ENCODE measurements around the gene DCLK2. TPM values are rescaled to one million over a fixed set of nuclear protein-coding genes. Genes with fewer than 3 reads are reported as not detected.

DCLK2 gene
- total RNA-seq, 2 experiments from 2014 or later = not detected

DNA sequence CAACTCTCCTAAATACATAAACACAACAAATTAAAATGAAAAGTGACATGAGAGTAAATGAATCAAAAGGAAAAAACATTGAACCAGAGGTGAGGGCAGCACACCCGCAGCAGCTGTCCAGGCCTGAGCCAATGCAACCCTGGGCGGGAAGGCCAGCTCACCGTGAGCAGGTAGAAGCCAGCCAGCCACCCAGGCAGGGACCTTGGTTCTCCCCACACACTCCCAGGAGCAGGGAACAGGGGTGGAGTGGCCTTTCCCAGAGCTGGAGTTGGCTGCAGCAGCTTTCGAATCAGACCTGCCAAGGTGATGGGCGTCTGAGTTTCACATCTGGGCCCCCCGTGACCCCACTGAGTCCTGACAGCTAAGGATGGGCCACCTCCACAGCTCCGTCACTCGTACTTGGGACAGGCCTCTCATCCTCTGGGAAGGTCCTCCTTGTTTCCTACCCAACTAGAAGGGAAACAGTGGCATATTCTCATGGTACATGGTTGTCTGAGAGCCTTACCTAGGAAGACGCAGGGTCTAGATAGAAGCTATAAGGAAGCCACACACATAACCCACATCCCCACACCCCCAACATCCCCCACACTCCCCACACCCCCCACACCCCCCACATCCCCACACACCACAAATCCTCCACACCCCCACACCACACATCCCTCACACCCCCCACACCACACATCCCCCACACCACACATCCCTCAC lies 172.2 kb downstream of the DCLK2 start:
- no peak for DNase-seq
- Histone ChIP-seq H3K9me3 (ENCODE audit: control insufficient read depth in 1 of 2, insufficient read depth in 1 of 2, low read length in 2 of 2) (no peaks in the 10 kb centered on the region), H3K36me3 (ENCODE audit: insufficient read depth, low read length) (no peaks in the 10 kb centered on the region), H3K27ac (ENCODE audit: low read depth in 1 of 2, low read length in 2 of 2) (no peak overlapping the region), H3K27me3 (ENCODE audit: control insufficient read depth in 1 of 2, insufficient read depth in 2 of 2, low read length in 2 of 2) (no peaks in the 10 kb centered on the region), H3K4me3 (ENCODE audit: low read length) (no peak overlapping the region), H3K4me1 (ENCODE audit: insufficient read depth, low read length) (no peaks in the 10 kb centered on the region)
- Mint-ChIP-seq H3K36me3 (ENCODE audit: low read depth) (no peaks in the 10 kb centered on the region), H3K27me3 (peaks cover 4% of the 10 kb centered on the region), H3K27ac (no peak overlapping the region), H3K4me3 (no peak overlapping the region), H3K9me3 (no peaks in the 10 kb centered on the region), H3K4me1 (ENCODE audit: low read depth) (no peaks in the 10 kb centered on the region)
- ChIA-PET POLR2A (no interaction called here), CTCF (no interaction called here)
- TF ChIP-seq, protein P1, sequence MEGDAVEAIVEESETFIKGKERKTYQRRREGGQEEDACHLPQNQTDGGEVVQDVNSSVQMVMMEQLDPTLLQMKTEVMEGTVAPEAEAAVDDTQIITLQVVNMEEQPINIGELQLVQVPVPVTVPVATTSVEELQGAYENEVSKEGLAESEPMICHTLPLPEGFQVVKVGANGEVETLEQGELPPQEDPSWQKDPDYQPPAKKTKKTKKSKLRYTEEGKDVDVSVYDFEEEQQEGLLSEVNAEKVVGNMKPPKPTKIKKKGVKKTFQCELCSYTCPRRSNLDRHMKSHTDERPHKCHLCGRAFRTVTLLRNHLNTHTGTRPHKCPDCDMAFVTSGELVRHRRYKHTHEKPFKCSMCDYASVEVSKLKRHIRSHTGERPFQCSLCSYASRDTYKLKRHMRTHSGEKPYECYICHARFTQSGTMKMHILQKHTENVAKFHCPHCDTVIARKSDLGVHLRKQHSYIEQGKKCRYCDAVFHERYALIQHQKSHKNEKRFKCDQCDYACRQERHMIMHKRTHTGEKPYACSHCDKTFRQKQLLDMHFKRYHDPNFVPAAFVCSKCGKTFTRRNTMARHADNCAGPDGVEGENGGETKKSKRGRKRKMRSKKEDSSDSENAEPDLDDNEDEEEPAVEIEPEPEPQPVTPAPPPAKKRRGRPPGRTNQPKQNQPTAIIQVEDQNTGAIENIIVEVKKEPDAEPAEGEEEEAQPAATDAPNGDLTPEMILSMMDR (IDR thresholded peaks at IDR 0.05) = no peak
- no peak for ATAC-seq (ENCODE audit: poor library complexity)
- intact Hi-C loops (cut with DNase I, micrococcal nuclease) = no loop called here

DNA sequence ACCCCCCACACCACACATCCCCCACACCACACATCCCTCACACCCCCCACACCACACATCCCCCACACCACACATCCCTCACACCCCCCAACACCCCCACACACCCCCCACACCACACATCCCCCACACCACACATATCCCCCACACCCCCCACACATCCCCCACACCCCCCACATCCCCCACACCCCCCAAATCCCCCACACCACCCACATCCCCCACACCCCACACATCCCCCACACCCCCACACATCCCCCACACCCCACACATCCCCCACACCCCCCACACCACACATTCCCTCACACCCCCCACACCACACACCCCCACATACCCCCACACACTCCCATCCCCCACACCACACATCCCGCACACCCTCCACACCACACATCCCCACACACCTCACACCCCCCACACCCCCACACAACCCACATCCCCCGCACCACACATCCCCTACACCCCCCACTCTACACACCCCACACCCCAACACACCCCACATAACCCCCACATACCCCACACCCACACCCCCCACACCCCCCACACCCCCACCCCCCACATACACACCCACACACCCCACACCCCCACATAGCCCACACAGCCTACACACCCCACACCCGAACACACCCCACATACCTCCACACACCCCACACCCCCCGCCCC lies 172.9 kb downstream of the DCLK2 start:
- POLR2A ChIA-PET = no interaction called here
- Histone ChIP-seq H3K27me3 (ENCODE audit: control insufficient read depth in 1 of 2, insufficient read depth in 2 of 2, low read length in 2 of 2) (no peaks in the 10 kb centered on the region), H3K9me3 (ENCODE audit: control insufficient read depth in 1 of 2, insufficient read depth in 1 of 2, low read length in 2 of 2) (no peaks in the 10 kb centered on the region), H3K4me1 (ENCODE audit: insufficient read depth, low read length) (no peaks in the 10 kb centered on the region), H3K27ac (ENCODE audit: low read depth in 1 of 2, low read length in 2 of 2) (no peak overlapping the region), H3K4me3 (ENCODE audit: low read length) (no peak overlapping the region), H3K36me3 (ENCODE audit: insufficient read depth, low read length) (no peaks in the 10 kb centered on the region)
- TF ChIP-seq, protein P1 (IDR thresholded peaks at IDR 0.05) = no peak
- Mint-ChIP-seq H3K27ac (no peak overlapping the region), H3K36me3 (ENCODE audit: low read depth) (no peaks in the 10 kb centered on the region), H3K9me3 (no peaks in the 10 kb centered on the region), H3K27me3 (peaks cover 4% of the 10 kb centered on the region), H3K4me3 (no peak overlapping the region), H3K4me1 (ENCODE audit: low read depth) (no peaks in the 10 kb centered on the region)
- peak in 1 of 14 experiments; percentile 27 for DNase-seq
- CTCF ChIA-PET = no interaction called here
- intact Hi-C loops (cut with DNase I, micrococcal nuclease) = no loop called here
- ATAC-seq (ENCODE audit: poor library complexity) = no peak

DNA sequence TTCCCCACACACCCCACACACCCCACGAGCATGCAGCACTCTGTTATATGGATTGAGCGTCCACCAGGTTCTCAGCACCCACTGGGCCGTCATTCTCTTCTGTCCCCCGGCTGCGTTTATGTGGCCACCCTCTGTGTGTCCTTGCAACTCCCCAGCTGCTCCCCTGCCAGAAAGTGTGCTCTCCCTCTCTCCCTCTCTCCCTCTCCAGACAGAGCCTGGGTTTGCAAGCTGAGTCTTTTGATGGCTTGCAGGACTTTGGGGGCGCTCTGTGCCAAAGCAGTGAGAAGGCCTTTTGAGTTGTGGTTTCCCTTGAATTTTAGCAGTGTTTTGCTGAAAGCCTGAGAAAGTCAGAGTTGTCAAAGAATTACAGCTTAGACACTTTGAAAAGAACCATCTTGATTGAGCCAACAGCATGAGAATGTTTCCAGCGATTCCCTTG lies 173.5 kb downstream of the DCLK2 start:
- H3K4me1 Mint-ChIP-seq (ENCODE audit: low read depth) = no peaks in the 10 kb centered on the region
- H3K9me3 ChIP-seq (ENCODE audit: control insufficient read depth in 1 of 2, insufficient read depth in 1 of 2, low read length in 2 of 2) = no peaks in the 10 kb centered on the region
- no peak for DNase-seq
- H3K4me3 Mint-ChIP-seq = no peak overlapping the region
- no peaks in the 10 kb centered on the region for H3K4me1 ChIP-seq (ENCODE audit: insufficient read depth, low read length)
- TF ChIP-seq, protein P1 (IDR thresholded peaks at IDR 0.05) = no peak
- no peak for ATAC-seq (ENCODE audit: poor library complexity)
- H3K27me3 ChIP-seq (ENCODE audit: control insufficient read depth in 1 of 2, insufficient read depth in 2 of 2, low read length in 2 of 2) = no peaks in the 10 kb centered on the region
- no peaks in the 10 kb centered on the region for H3K36me3 Mint-ChIP-seq (ENCODE audit: low read depth)
- ChIA-PET CTCF (no interaction called here), POLR2A (no interaction called here)
- H3K27ac ChIP-seq (ENCODE audit: low read depth in 1 of 2, low read length in 2 of 2) = no peak overlapping the region
- H3K9me3 Mint-ChIP-seq = no peaks in the 10 kb centered on the region
- intact Hi-C loops (cut with DNase I, micrococcal nuclease) = no loop called here
- H3K4me3 ChIP-seq (ENCODE audit: low read length) = no peak overlapping the region
- no peaks in the 10 kb centered on the region for H3K27me3 Mint-ChIP-seq
- H3K27ac Mint-ChIP-seq = no peak overlapping the region
- H3K36me3 ChIP-seq (ENCODE audit: insufficient read depth, low read length) = no peaks in the 10 kb centered on the region

Data from CD4-positive, alpha-beta T cell (primary cell).